ENCODE results near the gene STAMBPL1.

DNA sequence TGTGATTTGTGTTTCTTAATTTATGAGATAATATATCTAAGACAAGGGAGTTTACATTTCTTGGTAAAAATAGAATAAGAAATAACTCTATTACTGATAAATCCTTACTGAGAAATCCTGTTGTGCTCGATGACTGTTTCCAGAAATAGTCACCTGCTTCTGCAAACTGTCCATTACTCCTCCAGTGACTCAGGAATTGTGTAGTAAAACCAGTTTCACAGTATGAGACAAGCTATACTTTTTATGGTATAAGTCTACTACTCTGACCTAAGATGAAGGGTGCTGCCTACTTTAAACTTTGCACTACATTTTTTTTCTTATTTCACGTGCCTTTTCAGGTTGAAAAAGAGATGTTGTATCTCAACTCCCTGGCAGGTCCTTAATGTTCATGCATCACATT is 21.6 kb upstream of the STAMBPL1 start:
- TF ChIP-seq CTCF (IDR thresholded peaks at IDR 0.05) (no peak), POLR2A (IDR thresholded peaks at IDR 0.05) (no peak), POLR2AphosphoS5 (IDR thresholded peaks at IDR 0.05) (no peak)
